GM12878 (cell line): ENCODE measurements around the gene ERMN. TPM values are rescaled to one million over a fixed set of nuclear protein-coding genes. Genes with fewer than 3 reads are reported as not detected.
A peak's percentile ranks its signal among the peaks of the same experiment; 100 is the strongest.

Experiments
- CHD2 ChIP-seq: IDR thresholded peaks from 2 replicates; pipeline ENCODE4 v1.6.1; 2011; ENCODE audit warnings: low read depth, low read length, improper control_type of control experiment, borderline replicate concordance
- EP300 ChIP-seq, 2 experiments: fragments of 150-350 bp in 1 of 2; IDR thresholded peaks; 2 replicates each; pipeline ENCODE4 v1.6.1; 2011 to 2012; ENCODE audit warnings: low read depth in 2 of 2, low read length in 2 of 2, borderline replicate concordance in 1 of 2, improper control_type of control experiment in 1 of 2, inconsistent platforms in 1 of 2; ENCODE audit not compliant: control insufficient read depth in 1 of 2
- GABPA ChIP-seq: IDR thresholded peaks from 2 replicates; pipeline ENCODE4 v1.6.1; 2014; ENCODE audit warnings: antibody characterized with exemption, low read depth, mild to moderate bottlenecking, inconsistent platforms
- GATAD2B ChIP-seq: fragments of 450-650 bp; conservative IDR thresholded peaks from 2 replicates; pipeline ENCODE4 v1.6.1; 2017; ENCODE audit warnings: low read depth, mild to moderate bottlenecking, moderate library complexity
- MEF2B ChIP-seq: fragments of 450-650 bp; IDR thresholded peaks from 2 replicates; pipeline ENCODE4 v1.6.1; 2018; ENCODE audit warnings: mild to moderate bottlenecking, moderate library complexity; ENCODE audit not compliant: partially characterized antibody, poor library complexity, severe bottlenecking
- MYC ChIP-seq: IDR thresholded peaks from 2 replicates; pipeline ENCODE4 v1.6.1; 2011; ENCODE audit warnings: mild to moderate bottlenecking, low read length, moderate library complexity, inconsistent platforms; ENCODE audit not compliant: insufficient read depth, insufficient replicate concordance, insufficient read length, severe bottlenecking
- NBN ChIP-seq: fragments of 450-650 bp; IDR thresholded peaks from 2 replicates; pipeline ENCODE4 v1.6.1; 2016
- NFIC ChIP-seq: IDR thresholded peaks from 2 replicates; pipeline ENCODE4 v1.6.1; 2012; ENCODE audit warnings: low read depth, mild to moderate bottlenecking, inconsistent platforms, low read length, moderate library complexity
- NR2F1 ChIP-seq: fragments of 450-650 bp; conservative IDR thresholded peaks from 2 replicates; pipeline ENCODE4 v1.6.1; 2017; ENCODE audit warnings: mild to moderate bottlenecking
- PAX5 ChIP-seq: IDR thresholded peaks from 2 replicates; pipeline ENCODE4 v1.6.1; 2011; ENCODE audit warnings: low read depth, low read length, borderline replicate concordance
- POLR2AphosphoS2 ChIP-seq: IDR thresholded peaks from 2 replicates; pipeline ENCODE4 v1.6.1; 2011; ENCODE audit warnings: low read depth, mild to moderate bottlenecking, low read length, improper control_type of control experiment, moderate library complexity
- RB1 ChIP-seq: fragments of 450-650 bp; formaldehyde crosslinking; IDR thresholded peaks from 2 replicates; pipeline ENCODE4 v1.6.1; 2017; ENCODE audit warnings: mild to moderate bottlenecking, borderline replicate concordance
- SMC3 ChIP-seq: IDR thresholded peaks from 2 replicates; pipeline ENCODE4 v1.6.1; 2011; ENCODE audit warnings: low read length, improper control_type of control experiment, borderline replicate concordance
- SPI1 ChIP-seq: IDR thresholded peaks from 2 replicates; pipeline ENCODE4 v1.6.1; 2011; ENCODE audit warnings: low read depth, mild to moderate bottlenecking, low read length, moderate library complexity, borderline replicate concordance; ENCODE audit not compliant: insufficient read depth
- TBL1XR1 ChIP-seq: IDR thresholded peaks from 2 replicates; pipeline ENCODE4 v1.6.1; 2012; ENCODE audit warnings: low read depth, low read length, improper control_type of control experiment
- ZBED1 ChIP-seq: IDR thresholded peaks from 2 replicates; pipeline ENCODE4 v1.6.1; 2016; ENCODE audit warnings: borderline replicate concordance
- polyA plus RNA-seq, 11 experiments: library from polyadenylated mRNA; depleted of rRNA in 4 of 11; unstranded in 6 of 11; stranded (reverse) in 5 of 11; fragments of >200 nt; fragmentation: Nextera tagmentation in 4 of 11; fragmentation: Illumina TruSeq in 1 of 11; extraction: Ambion mirVana in 4 of 11; extraction: Trizol in 1 of 11; gene quantifications; 1 replicate in 1 of 11; 2 replicates in 10 of 11; pipeline versions ENCODE4 v1.2.1 to v1.2.3, GENCODE V29; 2011 to 2016; ENCODE audit warnings: inconsistent platforms in 2 of 11, missing spikeins in 2 of 11, low read depth in 1 of 11
- total RNA-seq, 4 experiments: library from RNA; depleted of rRNA in 3 of 4; stranded (reverse); fragments of >200 nt in 3 of 4; fragmentation: Illumina TruSeq in 1 of 4; extraction: Trizol in 1 of 4; gene quantifications; 2 replicates each; pipeline versions ENCODE4 v1.2.1 to v1.2.3, GENCODE V29; 2013 to 2021
- TF ChIP-seq, protein P1 (sequence below): fragments of 450-650 bp; IDR thresholded peaks from 2 replicates; pipeline ENCODE4 v1.6.1; 2018; ENCODE audit warnings: mild to moderate bottlenecking, low read depth, moderate library complexity; ENCODE audit not compliant: partially characterized antibody
- TF ChIP-seq, protein P2 (sequence below): fragments of 450-650 bp; IDR thresholded peaks from 2 replicates; pipeline ENCODE4 v1.6.1; 2016; ENCODE audit warnings: mild to moderate bottlenecking, moderate library complexity, borderline replicate concordance
- TF ChIP-seq, protein P3 (sequence below): fragments of 450-650 bp; IDR thresholded peaks from 2 replicates; pipeline ENCODE4 v1.6.1; 2017; ENCODE audit warnings: borderline replicate concordance

The ERMN gene
- total and polyA plus RNA-seq, 10 of the 15 experiments (the other 5 are each of a cell fraction or from before 2014, with no cell fraction given): 0.26 to 5.3 (median 1.5) TPM

DNA sequence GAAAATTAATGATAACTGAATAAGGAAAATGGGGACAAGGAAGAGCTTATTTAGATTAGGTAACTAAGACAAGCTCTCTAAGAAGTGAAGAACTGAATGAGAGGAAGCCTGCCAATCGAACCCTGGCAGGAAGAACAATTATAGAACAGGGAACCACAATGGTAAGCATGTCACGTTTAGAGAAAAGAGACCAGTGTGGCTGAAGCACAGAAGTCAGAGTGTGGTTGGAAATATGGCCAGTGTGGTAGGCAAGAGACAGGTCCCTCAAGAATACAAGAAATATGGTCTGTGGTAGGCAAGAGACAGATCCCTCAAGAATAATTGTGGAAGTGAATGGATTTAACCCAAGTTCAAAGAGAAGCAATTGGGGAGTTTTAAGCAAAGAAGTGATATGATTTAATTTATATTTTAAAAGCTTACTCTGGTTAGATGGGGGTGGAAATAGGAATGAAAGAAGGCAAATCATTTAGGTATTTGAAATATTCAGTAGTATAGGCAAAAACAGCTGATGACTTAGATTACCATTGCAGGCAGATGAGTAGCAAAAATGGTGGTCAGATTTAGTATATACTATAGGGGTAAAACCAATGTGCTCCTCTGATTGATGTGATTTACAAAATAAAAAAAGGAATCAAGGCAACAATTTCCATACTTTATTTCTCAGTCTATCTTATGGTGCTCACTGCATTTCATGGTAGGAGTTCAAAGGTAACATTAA, 38.8 kb upstream of the ERMN start (continued):
- TF ChIP-seq EP300 (IDR thresholded peaks at IDR 0.05; ENCODE audit: borderline replicate concordance in 1 of 2, control insufficient read depth in 1 of 2, low read depth in 2 of 2, low read length in 2 of 2) (peak; percentile 61 to 81; a peak in 3 of 4 replicates), PAX5 (peak; percentile 27; the same call in 1 of the 2 replicates), TBL1XR1 (peak; percentile 47; the same call in 1 of the 2 replicates), RB1 (no peak), MYC (no peak), CHD2 (peak; percentile 51; the same call in 1 of the 2 replicates), POLR2AphosphoS2 (no peak), GABPA (no peak), MEF2B (peak; percentile 80), NFIC (peak; percentile 53; the same call in 1 of the 2 replicates), SMC3 (no peak), ZBED1 (0 out of 2 replicates have a peak, but pooled peaks have one; percentile 58), NBN (peak; percentile 51; the same call in 1 of the 2 replicates), SPI1 (peak; percentile 30; the same call in 1 of the 2 replicates), NR2F1 (0 out of 2 replicates have a peak, but pooled peaks have one; percentile 19), GATAD2B (no peak; the same call in 1 of the 2 replicates)
- TF ChIP-seq, protein P1, sequence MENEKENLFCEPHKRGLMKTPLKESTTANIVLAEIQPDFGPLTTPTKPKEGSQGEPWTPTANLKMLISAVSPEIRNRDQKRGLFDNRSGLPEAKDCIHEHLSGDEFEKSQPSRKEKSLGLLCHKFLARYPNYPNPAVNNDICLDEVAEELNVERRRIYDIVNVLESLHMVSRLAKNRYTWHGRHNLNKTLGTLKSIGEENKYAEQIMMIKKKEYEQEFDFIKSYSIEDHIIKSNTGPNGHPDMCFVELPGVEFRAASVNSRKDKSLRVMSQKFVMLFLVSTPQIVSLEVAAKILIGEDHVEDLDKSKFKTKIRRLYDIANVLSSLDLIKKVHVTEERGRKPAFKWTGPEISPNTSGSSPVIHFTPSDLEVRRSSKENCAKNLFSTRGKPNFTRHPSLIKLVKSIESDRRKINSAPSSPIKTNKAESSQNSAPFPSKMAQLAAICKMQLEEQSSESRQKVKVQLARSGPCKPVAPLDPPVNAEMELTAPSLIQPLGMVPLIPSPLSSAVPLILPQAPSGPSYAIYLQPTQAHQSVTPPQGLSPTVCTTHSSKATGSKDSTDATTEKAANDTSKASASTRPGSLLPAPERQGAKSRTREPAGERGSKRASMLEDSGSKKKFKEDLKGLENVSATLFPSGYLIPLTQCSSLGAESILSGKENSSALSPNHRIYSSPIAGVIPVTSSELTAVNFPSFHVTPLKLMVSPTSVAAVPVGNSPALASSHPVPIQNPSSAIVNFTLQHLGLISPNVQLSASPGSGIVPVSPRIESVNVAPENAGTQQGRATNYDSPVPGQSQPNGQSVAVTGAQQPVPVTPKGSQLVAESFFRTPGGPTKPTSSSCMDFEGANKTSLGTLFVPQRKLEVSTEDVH: no peak
- TF ChIP-seq, protein P2, sequence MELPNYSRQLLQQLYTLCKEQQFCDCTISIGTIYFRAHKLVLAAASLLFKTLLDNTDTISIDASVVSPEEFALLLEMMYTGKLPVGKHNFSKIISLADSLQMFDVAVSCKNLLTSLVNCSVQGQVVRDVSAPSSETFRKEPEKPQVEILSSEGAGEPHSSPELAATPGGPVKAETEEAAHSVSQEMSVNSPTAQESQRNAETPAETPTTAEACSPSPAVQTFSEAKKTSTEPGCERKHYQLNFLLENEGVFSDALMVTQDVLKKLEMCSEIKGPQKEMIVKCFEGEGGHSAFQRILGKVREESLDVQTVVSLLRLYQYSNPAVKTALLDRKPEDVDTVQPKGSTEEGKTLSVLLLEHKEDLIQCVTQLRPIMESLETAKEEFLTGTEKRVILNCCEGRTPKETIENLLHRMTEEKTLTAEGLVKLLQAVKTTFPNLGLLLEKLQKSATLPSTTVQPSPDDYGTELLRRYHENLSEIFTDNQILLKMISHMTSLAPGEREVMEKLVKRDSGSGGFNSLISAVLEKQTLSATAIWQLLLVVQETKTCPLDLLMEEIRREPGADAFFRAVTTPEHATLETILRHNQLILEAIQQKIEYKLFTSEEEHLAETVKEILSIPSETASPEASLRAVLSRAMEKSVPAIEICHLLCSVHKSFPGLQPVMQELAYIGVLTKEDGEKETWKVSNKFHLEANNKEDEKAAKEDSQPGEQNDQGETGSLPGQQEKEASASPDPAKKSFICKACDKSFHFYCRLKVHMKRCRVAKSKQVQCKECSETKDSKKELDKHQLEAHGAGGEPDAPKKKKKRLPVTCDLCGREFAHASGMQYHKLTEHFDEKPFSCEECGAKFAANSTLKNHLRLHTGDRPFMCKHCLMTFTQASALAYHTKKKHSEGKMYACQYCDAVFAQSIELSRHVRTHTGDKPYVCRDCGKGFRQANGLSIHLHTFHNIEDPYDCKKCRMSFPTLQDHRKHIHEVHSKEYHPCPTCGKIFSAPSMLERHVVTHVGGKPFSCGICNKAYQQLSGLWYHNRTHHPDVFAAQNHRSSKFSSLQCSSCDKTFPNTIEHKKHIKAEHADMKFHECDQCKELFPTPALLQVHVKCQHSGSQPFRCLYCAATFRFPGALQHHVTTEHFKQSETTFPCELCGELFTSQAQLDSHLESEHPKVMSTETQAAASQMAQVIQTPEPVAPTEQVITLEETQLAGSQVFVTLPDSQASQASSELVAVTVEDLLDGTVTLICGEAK: no peak
- TF ChIP-seq, protein P3, sequence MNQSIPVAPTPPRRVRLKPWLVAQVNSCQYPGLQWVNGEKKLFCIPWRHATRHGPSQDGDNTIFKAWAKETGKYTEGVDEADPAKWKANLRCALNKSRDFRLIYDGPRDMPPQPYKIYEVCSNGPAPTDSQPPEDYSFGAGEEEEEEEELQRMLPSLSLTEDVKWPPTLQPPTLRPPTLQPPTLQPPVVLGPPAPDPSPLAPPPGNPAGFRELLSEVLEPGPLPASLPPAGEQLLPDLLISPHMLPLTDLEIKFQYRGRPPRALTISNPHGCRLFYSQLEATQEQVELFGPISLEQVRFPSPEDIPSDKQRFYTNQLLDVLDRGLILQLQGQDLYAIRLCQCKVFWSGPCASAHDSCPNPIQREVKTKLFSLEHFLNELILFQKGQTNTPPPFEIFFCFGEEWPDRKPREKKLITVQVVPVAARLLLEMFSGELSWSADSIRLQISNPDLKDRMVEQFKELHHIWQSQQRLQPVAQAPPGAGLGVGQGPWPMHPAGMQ: peak; percentile 54; the same call in 1 of the 2 replicates
